Lower leg skin (tissue), 4 donors: ENCODE results near the gene PDE8B. TPM values are rescaled to one million over a fixed set of nuclear protein-coding genes. Genes with fewer than 3 reads are reported as not detected.

Experiments used
- DNase-seq, 2 donors: peaks; one replicate each; pipeline ENCODE4 v3.0.0-alpha.2; 2019; ENCODE audit warnings: low spot score in 2 of 2
- H3K4me3 ChIP-seq: fragments of 200-600 bp; sonication (generic); 2 replicates; pipeline ENCODE4 v1.5.1; 2017; ENCODE audit warnings: mild to moderate bottlenecking, low read depth; ENCODE audit not compliant: poor library complexity, severe bottlenecking
- CTCF ChIP-seq, 3 donors: fragments of 450-650 bp; IDR thresholded peaks; one replicate each; pipeline ENCODE4 v1.5.1; 2016; ENCODE audit warnings: antibody characterized with exemption in 3 of 3, mild to moderate bottlenecking in 3 of 3, moderate library complexity in 2 of 3
- POLR2A ChIP-seq, 2 donors: fragments of 450-650 bp; IDR thresholded peaks; one replicate each; pipeline ENCODE4 v1.6.1; 2016 to 2017; ENCODE audit warnings: antibody characterized with exemption in 2 of 2, mild to moderate bottlenecking in 1 of 2, moderate library complexity in 1 of 2
- WGBS, 2 donors: methylation state at CpG; one replicate each; pipeline ENCODE4 v1.1.5; 2018; 5-methylcytosine and 5-hydroxymethylcytosine counted together
- intact Hi-C: fragments of 100-400 bp; cut with DNase I; formaldehyde crosslinking; loops from one replicate; pipeline ENCODE4 v1.15.0; 2023; ENCODE audit warnings: low total_unique reads
- total RNA-seq, 4 donors: library from RNA; depleted of rRNA; stranded (reverse); fragments of >200 nt; gene quantifications; one replicate each; pipeline ENCODE4 v1.1.0, GENCODE V29; 2016

The PDE8B gene
- total RNA-seq, 4 donors from 2014 or later: 2.3 to 4.5 (median 2.6) TPM

GRCh38 chr5:77355080-77355479, 144.6 kb downstream of the PDE8B start:
- no peak overlapping the region for H3K4me3 ChIP-seq
- intact Hi-C loops: no loop called here
- no peak for DNase-seq
- WGBS, 2 donors: 91 to 99% methylated on average over 7 of the region's 7 CpGs
- TF ChIP-seq POLR2A (IDR thresholded peaks at IDR 0.05) (no peak), CTCF (IDR thresholded peaks at IDR 0.05) (no peak)

GRCh38 chr5:77355751-77356150, 145.3 kb downstream of the PDE8B start:
- TF ChIP-seq POLR2A (IDR thresholded peaks at IDR 0.05) (no peak), CTCF (IDR thresholded peaks at IDR 0.05) (no peak)
- H3K4me3 ChIP-seq: no peak overlapping the region
- DNase-seq: no peak
- intact Hi-C loops: no loop called here

- no peak for DNase-seq
- no peak overlapping the region for H3K4me3 ChIP-seq
- 68 to 76% methylated on average over 3 of the region's 3 CpGs for WGBS, 2 donors
- TF ChIP-seq POLR2A (IDR thresholded peaks at IDR 0.05) (no peak), CTCF (IDR thresholded peaks at IDR 0.05) (no peak)
- intact Hi-C loops: no loop called here
Measured at GRCh38 chr5:77356740-77357139, 146.3 kb downstream of the PDE8B start.

- TF ChIP-seq POLR2A (IDR thresholded peaks at IDR 0.05): no peak
- TF ChIP-seq CTCF (IDR thresholded peaks at IDR 0.05): no peak
- no peak overlapping the region for H3K4me3 ChIP-seq
- WGBS, 2 donors: 60 to 62% methylated on average over 10 of the region's 10 CpGs
- no peak for DNase-seq
- intact Hi-C loops: no loop called here
Measured at GRCh38 chr5:77358255-77359205, 148.1 kb downstream of the PDE8B start.

GRCh38 chr5:77359231-77359630, 148.8 kb downstream of the PDE8B start:
- 70 to 75% methylated on average over 6 of the region's 6 CpGs for WGBS, 2 donors
- no peak for TF ChIP-seq CTCF (IDR thresholded peaks at IDR 0.05)
- no peak for TF ChIP-seq POLR2A (IDR thresholded peaks at IDR 0.05)
- intact Hi-C loops: no loop called here
- DNase-seq: no peak
- H3K4me3 ChIP-seq: no peak overlapping the region
